AG10803 (cell line): Measurements from ENCODE around the gene DRICH1.
"Not testable (repeated sequence)": the region's sequence is repeated elsewhere in the genome, so short reads cannot be mapped to it uniquely, and the experiment has no call there.

Source experiments
- DNase-seq: peaks from one replicate; pipeline ENCODE4 v3.0.0; 2010; ENCODE audit warnings: low read depth
- H3K4me3 ChIP-seq: 2 replicates; pipeline ENCODE4 v1.5.1; 2011; ENCODE audit warnings: mild to moderate bottlenecking, low read length, control low read depth
- CTCF ChIP-seq: conservative IDR thresholded peaks from 2 replicates; pipeline ENCODE4 v1.5.1; 2011; ENCODE audit warnings: mild to moderate bottlenecking, low read length, control low read depth, inconsistent platforms

DRICH1 gene

GRCh38 chr22:23652711-23653110, 20.6 kb upstream of the DRICH1 start:
- no peak for TF ChIP-seq CTCF
- no peak for DNase-seq
- H3K4me3 ChIP-seq, result no peak overlapping the region

GRCh38 chr22:23652286-23652685, 20.2 kb upstream of the DRICH1 start:
- DNase-seq, result no peak
- H3K4me3 ChIP-seq, result no peak overlapping the region
- TF ChIP-seq CTCF, result no peak

GRCh38 chr22:23651676-23652075, 19.6 kb upstream of the DRICH1 start:
- H3K4me3 ChIP-seq, result no peak overlapping the region
- no peak for DNase-seq
- no peak for TF ChIP-seq CTCF

GRCh38 chr22:23649071-23649501, 17.0 kb upstream of the DRICH1 start:
- DNase-seq, result no peak
- TF ChIP-seq CTCF, result no peak
- no peak overlapping the region for H3K4me3 ChIP-seq

- DNase-seq, H3K4me3 ChIP-seq: not testable (repeated sequence)
These were observed 14.4 kb upstream of the DRICH1 start for GRCh38 chr22:23646526-23646925.

GRCh38 chr22:23640206-23640605, 8.1 kb upstream of the DRICH1 start:
- not testable (repeated sequence) for H3K4me3 ChIP-seq, DNase-seq

GRCh38 chr22:23639661-23640060, 7.5 kb upstream of the DRICH1 start:
- H3K4me3 ChIP-seq, result no peak overlapping the region
- TF ChIP-seq CTCF, result no peak
- no peak for DNase-seq

GRCh38 chr22:23638611-23639010, 6.5 kb upstream of the DRICH1 start:
- H3K4me3 ChIP-seq, result no peak overlapping the region
- DNase-seq, result no peak
- no peak for TF ChIP-seq CTCF

GRCh38 chr22:23635291-23635690, 3.2 kb upstream of the DRICH1 start:
- H3K4me3 ChIP-seq, DNase-seq: not testable (repeated sequence)

GRCh38 chr22:23628056-23628743, 3.9 kb downstream of the DRICH1 start:
- H3K4me3 ChIP-seq, result not testable (repeated sequence)
- peak; percentile 2 for DNase-seq
